HepG2 (cell line): ENCODE results near the gene IFNAR1. TPM values are rescaled to one million over a fixed set of nuclear protein-coding genes. Genes with fewer than 3 reads are reported as not detected.

Source experiments
- ARID5B ChIP-seq: IDR thresholded peaks from 2 replicates; pipeline ENCODE4 v1.4.0; 2020; ENCODE audit warnings: mild to moderate bottlenecking, missing genetic modification reagents
- BHLHE40 ChIP-seq: IDR thresholded peaks from 2 replicates; pipeline ENCODE4 v1.6.1; 2011; ENCODE audit warnings: low read length, improper control_type of control experiment
- GATAD2A ChIP-seq: IDR thresholded peaks from 2 replicates; pipeline ENCODE4 v1.6.1; 2016
- HOXA3 ChIP-seq: sonication (generic); formaldehyde crosslinking; IDR thresholded peaks from 2 replicates; pipeline ENCODE4 v1.5.0; 2020; ENCODE audit warnings: missing genetic modification reagents
- HOXD1 ChIP-seq: sonication (generic); formaldehyde crosslinking; IDR thresholded peaks from 2 replicates; pipeline ENCODE4 v1.5.0; 2020; ENCODE audit warnings: missing genetic modification reagents
- LCORL ChIP-seq, 2 experiments: fragments of 450-650 bp in 1 of 2; sonication (generic) in 1 of 2; formaldehyde crosslinking in 1 of 2; IDR thresholded peaks; 2 replicates each; pipeline versions ENCODE4 v1.5.0 to v1.6.1; 2017 to 2020; ENCODE audit warnings: antibody characterized with exemption in 1 of 2, missing genetic modification reagents in 1 of 2
- SALL1 ChIP-seq: sonication (generic); formaldehyde crosslinking; IDR thresholded peaks from 2 replicates; pipeline ENCODE4 v1.8.0; 2022; ENCODE audit warnings: mild to moderate bottlenecking, missing genetic modification reagents
- SAP130 ChIP-seq: IDR thresholded peaks from 2 replicates; pipeline ENCODE4 v1.6.1; 2016; ENCODE audit warnings: low read depth
- XRCC5 ChIP-seq: fragments of 200-400 bp; formaldehyde crosslinking; optimal IDR thresholded peaks from 2 replicates; pipeline ENCODE3; 2017; ENCODE audit warnings: mild to moderate bottlenecking, low read length
- YEATS4 ChIP-seq: sonication (generic); formaldehyde crosslinking; IDR thresholded peaks from 2 replicates; pipeline ENCODE4 v1.4.0; 2020; ENCODE audit warnings: missing genetic modification reagents, borderline replicate concordance
- ZFP37 ChIP-seq: sonication (generic); formaldehyde crosslinking; IDR thresholded peaks from 2 replicates; pipeline ENCODE4 v1.4.0; 2020; ENCODE audit warnings: missing genetic modification reagents, borderline replicate concordance
- ZIK1 ChIP-seq: sonication (generic); formaldehyde crosslinking; IDR thresholded peaks from 2 replicates; pipeline ENCODE4 v1.5.0; 2020; ENCODE audit warnings: mild to moderate bottlenecking, low read depth, missing genetic modification reagents, borderline replicate concordance
- ZMYM4 ChIP-seq: sonication (generic); formaldehyde crosslinking; IDR thresholded peaks from 2 replicates; pipeline ENCODE4 v1.8.1; 2023; ENCODE audit warnings: mild to moderate bottlenecking, missing genetic modification reagents
- ZNF768 ChIP-seq: sonication (generic); formaldehyde crosslinking; IDR thresholded peaks from 2 replicates; pipeline ENCODE4 v1.4.0; 2020; ENCODE audit warnings: missing genetic modification reagents
- polyA plus RNA-seq, 8 experiments: library from polyadenylated mRNA; depleted of rRNA in 3 of 8; stranded (reverse) in 7 of 8; unstranded in 1 of 8; fragments of >200 nt; fragmentation: Illumina TruSeq in 4 of 8; extraction: Trizol in 4 of 8; gene quantifications; 2 replicates each; pipeline versions ENCODE4 v1.2.1 to v1.2.3, GENCODE V29; 2011 to 2016; ENCODE audit warnings: low read depth in 4 of 8, missing spikeins in 1 of 8, mixed read lengths in 1 of 8; ENCODE audit not compliant: insufficient read depth in 1 of 8
- total RNA-seq, 5 experiments: library from RNA; depleted of rRNA; stranded (reverse); fragments of >200 nt; fragmentation: Illumina TruSeq; extraction: Trizol; gene quantifications; 2 replicates each; pipeline ENCODE4 v1.2.3, GENCODE V29; 2016; ENCODE audit warnings: low read depth in 1 of 5
- TF ChIP-seq, protein P1 (sequence below): sonication (generic); formaldehyde crosslinking; IDR thresholded peaks from 2 replicates; pipeline ENCODE4 v1.5.0; 2020; ENCODE audit warnings: missing genetic modification reagents
- TF ChIP-seq, protein P2 (sequence below): sonication (generic); formaldehyde crosslinking; IDR thresholded peaks from 2 replicates; pipeline ENCODE4 v1.4.0; 2020; ENCODE audit warnings: missing genetic modification reagents
- TF ChIP-seq, protein P3 (sequence below): sonication (generic); IDR thresholded peaks from 2 replicates; pipeline ENCODE4 v1.6.1; 2016; ENCODE audit warnings: low read depth, borderline replicate concordance
- TF ChIP-seq, protein P4 (sequence below): sonication (generic); formaldehyde crosslinking; IDR thresholded peaks from 2 replicates; pipeline ENCODE4 v1.8.0; 2022; ENCODE audit warnings: mild to moderate bottlenecking, missing genetic modification reagents, borderline replicate concordance

Gene IFNAR1
- total and polyA plus RNA-seq, 2 of the 13 experiments (the other 11 are each of a cell fraction or from before 2014, with no cell fraction given) = 6.7 to 9.3 TPM

DNA sequence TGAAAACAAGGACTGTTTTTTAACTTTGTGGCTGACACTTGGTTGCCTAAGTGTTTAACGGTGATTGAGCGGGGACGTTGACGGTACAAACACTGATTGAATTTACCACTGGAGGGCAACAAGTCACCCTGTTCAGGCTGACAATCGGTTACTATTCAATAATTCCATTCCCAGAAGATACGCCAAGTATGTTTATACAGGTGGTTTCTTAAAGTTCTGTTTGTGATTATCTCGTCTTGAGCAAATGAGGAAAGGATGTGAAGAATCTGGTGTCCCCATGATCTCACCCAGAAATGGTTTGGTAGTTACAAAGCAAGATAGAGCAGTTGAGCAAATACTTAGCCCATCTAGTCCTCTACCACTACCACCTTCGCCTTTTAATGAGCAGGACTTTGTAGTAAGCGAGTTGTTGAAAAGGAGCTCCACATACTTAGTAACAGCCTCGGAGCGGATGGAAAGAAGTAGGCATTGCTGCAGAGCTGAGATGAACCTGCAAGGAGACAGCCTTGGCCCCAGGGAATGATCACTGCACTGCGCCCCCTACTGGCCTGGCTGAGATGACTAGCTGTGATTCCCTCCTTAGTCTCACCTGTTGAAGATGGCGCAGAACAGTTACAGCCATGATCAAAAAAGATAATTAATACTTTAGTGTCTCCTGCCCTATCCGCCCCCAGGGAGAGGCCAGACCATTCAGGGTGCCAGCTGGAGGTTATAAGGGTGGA is 36.3 kb downstream of the IFNAR1 start (continued):
- TF ChIP-seq ZNF768 (CRISPR knock-in tag) (no peak), YEATS4 (0 out of 2 replicates have a peak, but pooled peaks have one; percentile 42), SAP130 (CRISPR knock-in tag) (peak; percentile 28; the same call in 1 of the 2 replicates), ZIK1 (CRISPR knock-in tag) (0 out of 2 replicates have a peak, but pooled peaks have one; percentile 39), XRCC5 (peak; percentile 74), ARID5B (CRISPR knock-in tag) (0 out of 2 replicates have a peak, but pooled peaks have one; percentile 9), LCORL (IDR thresholded peaks at IDR 0.05) (no peak), LCORL (CRISPR knock-in tag; IDR thresholded peaks at IDR 0.05) (0 out of 2 replicates have a peak, but pooled peaks have one; percentile 46), HOXD1 (CRISPR knock-in tag) (0 out of 2 replicates have a peak, but pooled peaks have one; percentile 32), GATAD2A (CRISPR knock-in tag) (0 out of 2 replicates have a peak, but pooled peaks have one; percentile 29), SALL1 (peak; percentile 42; the same call in 1 of the 2 replicates), ZMYM4 (peak; percentile 53), ZFP37 (CRISPR knock-in tag) (no peak), HOXA3 (peak; percentile 50), BHLHE40 (no peak)
- TF ChIP-seq, protein P1, sequence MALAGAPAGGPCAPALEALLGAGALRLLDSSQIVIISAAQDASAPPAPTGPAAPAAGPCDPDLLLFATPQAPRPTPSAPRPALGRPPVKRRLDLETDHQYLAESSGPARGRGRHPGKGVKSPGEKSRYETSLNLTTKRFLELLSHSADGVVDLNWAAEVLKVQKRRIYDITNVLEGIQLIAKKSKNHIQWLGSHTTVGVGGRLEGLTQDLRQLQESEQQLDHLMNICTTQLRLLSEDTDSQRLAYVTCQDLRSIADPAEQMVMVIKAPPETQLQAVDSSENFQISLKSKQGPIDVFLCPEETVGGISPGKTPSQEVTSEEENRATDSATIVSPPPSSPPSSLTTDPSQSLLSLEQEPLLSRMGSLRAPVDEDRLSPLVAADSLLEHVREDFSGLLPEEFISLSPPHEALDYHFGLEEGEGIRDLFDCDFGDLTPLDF (CRISPR knock-in tag) = peak; percentile 47; the same call in 1 of the 2 replicates
- TF ChIP-seq, protein P2, sequence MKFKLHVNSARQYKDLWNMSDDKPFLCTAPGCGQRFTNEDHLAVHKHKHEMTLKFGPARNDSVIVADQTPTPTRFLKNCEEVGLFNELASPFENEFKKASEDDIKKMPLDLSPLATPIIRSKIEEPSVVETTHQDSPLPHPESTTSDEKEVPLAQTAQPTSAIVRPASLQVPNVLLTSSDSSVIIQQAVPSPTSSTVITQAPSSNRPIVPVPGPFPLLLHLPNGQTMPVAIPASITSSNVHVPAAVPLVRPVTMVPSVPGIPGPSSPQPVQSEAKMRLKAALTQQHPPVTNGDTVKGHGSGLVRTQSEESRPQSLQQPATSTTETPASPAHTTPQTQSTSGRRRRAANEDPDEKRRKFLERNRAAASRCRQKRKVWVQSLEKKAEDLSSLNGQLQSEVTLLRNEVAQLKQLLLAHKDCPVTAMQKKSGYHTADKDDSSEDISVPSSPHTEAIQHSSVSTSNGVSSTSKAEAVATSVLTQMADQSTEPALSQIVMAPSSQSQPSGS = peak; percentile 37; the same call in 1 of the 2 replicates
- TF ChIP-seq, protein P3, sequence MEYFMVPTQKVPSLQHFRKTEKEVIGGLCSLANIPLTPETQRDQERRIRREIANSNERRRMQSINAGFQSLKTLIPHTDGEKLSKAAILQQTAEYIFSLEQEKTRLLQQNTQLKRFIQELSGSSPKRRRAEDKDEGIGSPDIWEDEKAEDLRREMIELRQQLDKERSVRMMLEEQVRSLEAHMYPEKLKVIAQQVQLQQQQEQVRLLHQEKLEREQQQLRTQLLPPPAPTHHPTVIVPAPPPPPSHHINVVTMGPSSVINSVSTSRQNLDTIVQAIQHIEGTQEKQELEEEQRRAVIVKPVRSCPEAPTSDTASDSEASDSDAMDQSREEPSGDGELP = peak; percentile 34; the same call in 1 of the 2 replicates
- TF ChIP-seq, protein P4, sequence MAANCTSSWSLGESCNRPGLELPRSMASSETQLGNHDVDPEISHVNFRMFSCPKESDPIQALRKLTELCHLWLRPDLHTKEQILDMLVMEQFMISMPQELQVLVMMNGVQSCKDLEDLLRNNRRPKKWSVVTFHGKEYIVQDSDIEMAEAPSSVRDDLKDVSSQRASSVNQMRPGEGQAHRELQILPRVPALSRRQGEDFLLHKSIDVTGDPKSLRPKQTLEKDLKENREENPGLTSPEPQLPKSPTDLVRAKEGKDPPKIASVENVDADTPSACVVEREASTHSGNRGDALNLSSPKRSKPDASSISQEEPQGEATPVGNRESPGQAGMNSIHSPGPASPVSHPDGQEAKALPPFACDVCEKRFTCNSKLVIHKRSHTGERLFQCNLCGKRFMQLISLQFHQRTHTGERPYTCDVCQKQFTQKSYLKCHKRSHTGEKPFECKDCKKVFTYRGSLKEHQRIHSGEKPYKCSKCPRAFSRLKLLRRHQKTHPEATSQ (CRISPR knock-in tag) = peak; percentile 14; the same call in 1 of the 2 replicates
